TTC549 (cell line): ENCODE results near the gene PTPRE.

ENCODE experiments used
- FAIRE-seq: peaks from 2 replicates; lab custom pipeline; 2012; peaks lifted over from hg19 to GRCh38; lab: Jason Lieb, UNC

PTPRE gene

GRCh38 chr10:127952918-127953317, 46.0 kb downstream of the PTPRE start:
- FAIRE-seq: no peak

- FAIRE-seq: no peak
Measured at GRCh38 chr10:127953876-127954275, 47.0 kb downstream of the PTPRE start.

GRCh38 chr10:127959428-127959827, 52.5 kb downstream of the PTPRE start:
- FAIRE-seq: no peak

- no peak for FAIRE-seq
Measured at GRCh38 chr10:127961071-127961470, 54.2 kb downstream of the PTPRE start.

- no peak for FAIRE-seq
Measured at GRCh38 chr10:127962205-127962604, 55.3 kb downstream of the PTPRE start.

- no peak for FAIRE-seq
Measured at GRCh38 chr10:127963136-127963535, 56.2 kb downstream of the PTPRE start.

- no peak for FAIRE-seq
Measured at GRCh38 chr10:127964621-127965020, 57.7 kb downstream of the PTPRE start.

GRCh38 chr10:127966875-127967274, 60.0 kb downstream of the PTPRE start:
- no peak for FAIRE-seq

- no peak for FAIRE-seq
Measured at GRCh38 chr10:127968027-127968441, 61.1 kb downstream of the PTPRE start.

- no peak for FAIRE-seq
Measured at GRCh38 chr10:127968659-127969058, 61.8 kb downstream of the PTPRE start.

GRCh38 chr10:127971101-127971946, 64.4 kb downstream of the PTPRE start:
- no peak for FAIRE-seq

- no peak for FAIRE-seq
Measured at GRCh38 chr10:127971963-127972615, 65.2 kb downstream of the PTPRE start.

- no peak for FAIRE-seq
Measured at GRCh38 chr10:127972751-127973357, 66.0 kb downstream of the PTPRE start.

- FAIRE-seq: no peak
Measured at GRCh38 chr10:127973791-127974311, 66.9 kb downstream of the PTPRE start.

- no peak for FAIRE-seq
Measured at GRCh38 chr10:127974911-127975310, 68.0 kb downstream of the PTPRE start.

GRCh38 chr10:127976286-127976685, 69.4 kb downstream of the PTPRE start:
- FAIRE-seq: no peak

- no peak for FAIRE-seq
Measured at GRCh38 chr10:127976701-127977356, 69.9 kb downstream of the PTPRE start.

- FAIRE-seq: no peak
Measured at GRCh38 chr10:127977357-127978009, 70.6 kb downstream of the PTPRE start.

GRCh38 chr10:127978481-127978880, 71.6 kb downstream of the PTPRE start:
- FAIRE-seq: no peak

GRCh38 chr10:127979045-127979444, 72.1 kb downstream of the PTPRE start:
- FAIRE-seq: no peak

- no peak for FAIRE-seq
Measured at GRCh38 chr10:127979566-127979965, 72.7 kb downstream of the PTPRE start.

GRCh38 chr10:127980898-127981297, 74.0 kb downstream of the PTPRE start:
- FAIRE-seq: no peak
